ENCODE data around the gene RNF182. TPM values are rescaled to one million over a fixed set of nuclear protein-coding genes. Genes with fewer than 3 reads are reported as not detected.

Gene RNF182
- total RNA-seq, 1 experiment from 2014 or later = 3.7 TPM

GRCh38 chr6:13926378-13926777 lies 1.6 kb downstream of the RNF182 start:
- Histone ChIP-seq H3K4ac (ENCODE audit: low read depth, low read length) (no peak overlapping the region), H4K91ac (ENCODE audit: insufficient read length, low read depth, low read length) (no peak overlapping the region), H3K9ac (ENCODE audit: extremely low read depth, insufficient read length, low read length) (no peak overlapping the region), H3K4me2 (ENCODE audit: insufficient read depth, insufficient read length, low read length) (no peak overlapping the region), H3K9me3 (ENCODE audit: control insufficient read depth, low read depth, low read length) (no peaks in the 10 kb centered on the region), H3K27me3 (ENCODE audit: insufficient read depth, low read length) (peaks cover 4% of the 10 kb centered on the region; the same call in 1 of the 2 replicates), H3K23me2 (ENCODE audit: insufficient read length, low read depth, low read length, poor library complexity, severe bottlenecking) (peaks cover 13% of the 10 kb centered on the region), H3T11ph (ENCODE audit: low read length) (no peak overlapping the region), H2BK12ac (ENCODE audit: insufficient read length, low read depth, low read length) (no peak overlapping the region), H2BK15ac (ENCODE audit: low read depth, low read length) (no peak overlapping the region), H2BK120ac (ENCODE audit: low read depth, low read length, poor library complexity, severe bottlenecking) (no peak overlapping the region), H3K27ac (ENCODE audit: insufficient read length, low read depth, low read length) (no peak overlapping the region), H4K20me1 (ENCODE audit: control insufficient read depth, insufficient read depth, insufficient read length) (no peaks in the 10 kb centered on the region), H2AFZ (ENCODE audit: low read length) (no peak overlapping the region), H4K8ac (replicated peaks; ENCODE audit: insufficient read length, low read depth, low read length) (no peak overlapping the region), H3K79me1 (ENCODE audit: insufficient read depth, low read depth, low read length, poor library complexity, severe bottlenecking) (no peaks in the 10 kb centered on the region), H2BK5ac (ENCODE audit: insufficient read length, low read length) (no peak overlapping the region), H2AK5ac (ENCODE audit: insufficient read length, low read length) (no peak overlapping the region), H3K56ac (ENCODE audit: insufficient read length, low read depth, low read length) (no peak overlapping the region), H3K4me1 (ENCODE audit: insufficient read depth, low read length) (no peaks in the 10 kb centered on the region; the same call in 1 of the 2 replicates), H2BK20ac (ENCODE audit: low read depth, low read length, poor library complexity, severe bottlenecking) (no peak overlapping the region), H3K18ac (ENCODE audit: insufficient read length, low read depth, low read length) (no peak overlapping the region), H3K79me2 (ENCODE audit: insufficient read depth, low read length) (no peaks in the 10 kb centered on the region), H4K5ac (ENCODE audit: insufficient read length, low read depth, low read length) (no peak overlapping the region), H3K23ac (ENCODE audit: insufficient read length, low read depth, low read length) (no peak overlapping the region), H3K14ac (ENCODE audit: insufficient read depth, low read length) (no peak overlapping the region)
- peaks cover 48% of the 10 kb centered on the region for H3K27me3 Mint-ChIP-seq (ENCODE audit: low read depth)
- H3K36me3 Mint-ChIP-seq (ENCODE audit: insufficient read depth in 1 of 3, low read depth in 3 of 3) = no peaks in the 10 kb centered on the region
- peaks cover 35 to 44% of the 10 kb centered on the region in 2 experiments for H3K4me1 Mint-ChIP-seq
- no peak for DNase-seq
- no peak overlapping the region for H3K4me3 Mint-ChIP-seq
- no peaks in the 10 kb centered on the region for H3K9me3 Mint-ChIP-seq
- no CpG with 5 or more reads among the region's 4 CpGs for WGBS (ENCODE audit: extremely low coverage, insufficient read length, low lambda C conversion rate)
- no peak overlapping the region for H3K27ac Mint-ChIP-seq
- TF ChIP-seq CTCF (conservative IDR thresholded peaks at IDR 0.05) = no peak
